Osteoblast (primary cell): ENCODE measurements around the gene DCC. TPM values are rescaled to one million over a fixed set of nuclear protein-coding genes. Genes with fewer than 3 reads are reported as not detected.

ENCODE experiments used
- DNase-seq: peaks from one replicate; pipeline ENCODE4 v3.0.0; 2011; ENCODE audit warnings: low spot score, mixed read lengths; ENCODE audit not compliant: insufficient read length; ENCODE audit errors: missing footprints
- H2AFZ ChIP-seq: 2 replicates; pipeline ENCODE4 v1.6.0; 2011; ENCODE audit warnings: mild to moderate bottlenecking, low read length
- H3K27ac ChIP-seq: 2 replicates; pipeline ENCODE4 v1.5.1; 2011; ENCODE audit warnings: mild to moderate bottlenecking, low read depth, low read length, moderate library complexity
- H3K27me3 ChIP-seq: 2 replicates; pipeline ENCODE4 v1.6.0; 2012; ENCODE audit warnings: mild to moderate bottlenecking, control low read depth, inconsistent platforms, low read length, moderate library complexity; ENCODE audit not compliant: insufficient read depth
- H3K36me3 ChIP-seq: 2 replicates; pipeline ENCODE4 v1.5.1; 2011; ENCODE audit warnings: mild to moderate bottlenecking, low read length, control low read depth, moderate library complexity; ENCODE audit not compliant: insufficient read depth
- H3K4me1 ChIP-seq: 2 replicates; pipeline ENCODE4 v1.5.1; 2011; ENCODE audit warnings: mild to moderate bottlenecking, low read length, control low read depth, moderate library complexity; ENCODE audit not compliant: insufficient read depth
- H3K4me2 ChIP-seq: 2 replicates; pipeline ENCODE4 v1.6.0; 2011; ENCODE audit warnings: mild to moderate bottlenecking, low read length; ENCODE audit not compliant: insufficient read depth
- H3K4me3 ChIP-seq: fragments of 200-600 bp; sonication (generic); 3 replicates; pipeline ENCODE4 v1.5.1; 2012; ENCODE audit warnings: mild to moderate bottlenecking, low read length, inconsistent platforms; ENCODE audit not compliant: insufficient read depth
- H3K79me2 ChIP-seq: 2 replicates; pipeline ENCODE4 v1.6.0; 2012; ENCODE audit warnings: mild to moderate bottlenecking, low read length, control low read depth, inconsistent platforms; ENCODE audit not compliant: insufficient read depth
- H3K9me3 ChIP-seq: 2 replicates; pipeline ENCODE4 v1.5.1; 2011; ENCODE audit warnings: low read depth, low read length, control low read depth
- H4K20me1 ChIP-seq: 2 replicates; pipeline ENCODE4 v1.6.0; 2012; ENCODE audit warnings: mild to moderate bottlenecking, low read length, control low read depth; ENCODE audit not compliant: insufficient read depth
- CTCF ChIP-seq: IDR thresholded peaks from 2 replicates; pipeline ENCODE4 v1.5.1; 2011; ENCODE audit warnings: mild to moderate bottlenecking, low read depth, low read length, moderate library complexity; ENCODE audit errors: extremely low read depth
- total RNA-seq: library from RNA; depleted of rRNA; stranded (reverse); fragments of >200 nt; gene quantifications from 2 replicates; pipeline ENCODE4 v1.2.3, GENCODE V29; 2012

The DCC gene
- total RNA-seq, 1 donor = not detected

GRCh38 chr18:53080687-53081086 is 740.7 kb downstream of the DCC start:
- no peaks in the 10 kb centered on the region for H4K20me1 ChIP-seq
- no peak overlapping the region for H3K27ac ChIP-seq
- no peak overlapping the region for H2AFZ ChIP-seq
- DNase-seq = no peak
- H3K4me2 ChIP-seq = no peak overlapping the region
- H3K9me3 ChIP-seq = peaks cover 4% of the 10 kb centered on the region
- H3K4me3 ChIP-seq = no peak overlapping the region
- no peaks in the 10 kb centered on the region for H3K36me3 ChIP-seq
- no peak for TF ChIP-seq CTCF
- H3K4me1 ChIP-seq = no peaks in the 10 kb centered on the region
- no peaks in the 10 kb centered on the region for H3K79me2 ChIP-seq
- no peaks in the 10 kb centered on the region for H3K27me3 ChIP-seq

- Histone ChIP-seq H3K4me3 (no peak overlapping the region), H4K20me1 (no peaks in the 10 kb centered on the region), H3K9me3 (no peaks in the 10 kb centered on the region), H3K4me2 (no peak overlapping the region), H2AFZ (no peak overlapping the region), H3K36me3 (no peaks in the 10 kb centered on the region), H3K27ac (no peak overlapping the region), H3K79me2 (no peaks in the 10 kb centered on the region), H3K4me1 (no peaks in the 10 kb centered on the region), H3K27me3 (no peaks in the 10 kb centered on the region)
- DNase-seq = no peak
- no peak for TF ChIP-seq CTCF
These were observed 753.6 kb downstream of the DCC start for GRCh38 chr18:53093636-53094035.

GRCh38 chr18:53101536-53102105 is 761.6 kb downstream of the DCC start:
- Histone ChIP-seq H3K36me3 (no peaks in the 10 kb centered on the region), H3K4me3 (no peak overlapping the region), H4K20me1 (no peaks in the 10 kb centered on the region), H3K27ac (no peak overlapping the region), H3K9me3 (no peaks in the 10 kb centered on the region), H3K4me2 (no peak overlapping the region), H3K79me2 (no peaks in the 10 kb centered on the region), H3K4me1 (no peaks in the 10 kb centered on the region), H2AFZ (no peak overlapping the region), H3K27me3 (no peaks in the 10 kb centered on the region)
- no peak for DNase-seq
- no peak for TF ChIP-seq CTCF

GRCh38 chr18:53114441-53114840 is 774.4 kb downstream of the DCC start:
- Histone ChIP-seq H3K79me2 (no peaks in the 10 kb centered on the region), H3K4me1 (no peaks in the 10 kb centered on the region), H3K9me3 (no peaks in the 10 kb centered on the region), H2AFZ (no peak overlapping the region), H3K27ac (no peak overlapping the region), H3K4me2 (no peak overlapping the region), H3K27me3 (no peaks in the 10 kb centered on the region), H3K36me3 (no peaks in the 10 kb centered on the region), H3K4me3 (no peak overlapping the region), H4K20me1 (no peaks in the 10 kb centered on the region)
- DNase-seq = no peak
- TF ChIP-seq CTCF = no peak
